AG09309 (cell line): ENCODE measurements around the gene RASA4B.

Source experiments
- DNase-seq: peaks from one replicate; pipeline ENCODE4 v3.0.0-alpha.2; 2010; ENCODE audit warnings: low read depth
- H3K4me3 ChIP-seq: 2 replicates; pipeline ENCODE4 v1.5.1; 2011; ENCODE audit warnings: mild to moderate bottlenecking, low read depth, low read length, moderate library complexity; ENCODE audit not compliant: control insufficient read depth
- CTCF ChIP-seq: IDR thresholded peaks from 2 replicates; pipeline ENCODE4 v1.5.1; 2011; ENCODE audit warnings: mild to moderate bottlenecking, low read depth, low read length, inconsistent platforms; ENCODE audit not compliant: insufficient read depth, control insufficient read depth; ENCODE audit errors: missing control alignments

Gene RASA4B

DNA sequence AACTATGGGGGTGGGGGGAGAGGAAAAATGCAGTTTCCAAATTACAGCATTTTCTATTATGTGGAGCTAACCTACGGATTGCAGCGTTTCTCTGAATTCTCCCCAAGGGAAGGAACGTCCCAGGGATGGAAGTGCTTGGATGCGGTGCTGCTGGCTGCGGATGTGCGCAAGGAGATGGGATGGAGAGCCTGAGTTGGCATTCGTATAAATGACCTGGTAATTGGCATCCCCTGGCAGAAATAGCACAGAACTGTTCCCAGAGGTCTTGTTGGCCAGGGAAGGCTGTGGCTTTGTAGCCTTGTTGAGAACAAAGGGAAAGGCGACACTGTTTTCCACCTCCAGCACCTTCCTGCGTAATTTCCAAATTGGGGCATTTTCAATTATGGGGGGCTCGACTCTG is 81.5 kb downstream of the RASA4B start:
- H3K4me3 ChIP-seq: no peak overlapping the region
- no peak for TF ChIP-seq CTCF
- no peak for DNase-seq

DNA sequence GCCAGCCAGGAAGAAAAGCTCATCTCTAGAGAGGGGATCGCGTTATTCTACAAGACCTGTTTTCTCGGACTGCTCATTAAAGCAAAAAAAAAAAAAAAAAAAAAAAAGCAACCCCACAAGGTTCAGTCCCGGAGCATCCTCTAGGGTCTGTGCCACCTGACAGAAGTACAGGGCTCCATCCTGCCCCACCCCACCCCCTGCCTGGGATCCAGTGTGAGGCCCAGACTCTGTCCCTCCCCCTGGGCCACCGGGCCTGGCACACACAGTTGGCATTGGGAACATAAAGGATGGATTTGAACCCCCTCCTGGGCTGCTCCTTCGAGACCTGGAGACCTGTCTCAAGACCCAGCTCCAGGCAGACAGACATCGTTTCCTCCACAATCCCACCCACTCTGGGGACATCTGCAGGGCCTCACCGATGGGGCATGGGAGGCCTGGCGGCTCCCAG is 83.5 kb downstream of the RASA4B start:
- peak overlapping the region; percentile 76 for H3K4me3 ChIP-seq
- TF ChIP-seq CTCF: no peak
- no peak for DNase-seq

- TF ChIP-seq CTCF: no peak
- H3K4me3 ChIP-seq: peak within 1 kb of the TSS; percentile 76
- no peak for DNase-seq
Measured at GRCh38 chr7:102433219-102434038, 84.1 kb downstream of the RASA4B start, which contains the start of gene ORAI2. ORAI2 (plus strand) TSS chr7:102433575; CDS start chr7:102438957, 5,382 bp downstream.
